OCI-LY7 (cell line): ENCODE data around the gene MTMR11. TPM values are rescaled to one million over a fixed set of nuclear protein-coding genes. Genes with fewer than 3 reads are reported as not detected.
"Not testable (repeated sequence)": the region's sequence is repeated elsewhere in the genome, so short reads cannot be mapped to it uniquely, and the experiment has no call there.

Experiments used
- BruUV-seq: library from RNA; stranded (reverse); fragments of 400-500 nt; replicated peaks from 2 replicates; lab custom pipeline; 2021; lab: Mats Ljungman, UMichigan
- CTCF ChIA-PET: fragments of 300-600 bp; sonication (Branson Sonifier 250); formaldehyde crosslinking; loops from one replicate; lab custom pipeline; 2022; ENCODE audit warnings: antibody characterized with exemption; ENCODE audit not compliant: unreplicated experiment; lab: Charles Lee
- POLR2A ChIA-PET: fragments of 300-600 bp; sonication (Branson Sonifier 250); formaldehyde crosslinking; loops from one replicate; lab custom pipeline; 2022; ENCODE audit warnings: antibody characterized with exemption; lab: Charles Lee
- DNase-seq: peaks from one replicate; pipeline ENCODE4 v3.0.0-alpha.2; 2015; ENCODE audit warnings: low spot score
- H2AFZ ChIP-seq: fragments of 200-600 bp; sonication (generic), shearing (Covaris generic); 2 replicates; pipeline ENCODE4 v1.6.1; 2014; ENCODE audit warnings: mild to moderate bottlenecking, antibody characterized with exemption, low read length, moderate library complexity
- H3K27ac ChIP-seq: fragments of 200-600 bp; sonication (generic); 2 replicates; pipeline ENCODE4 v1.5.1; 2014; ENCODE audit warnings: mixed run types, low read depth, mild to moderate bottlenecking, moderate library complexity, low read length, inconsistent platforms; ENCODE audit not compliant: poor library complexity, severe bottlenecking
- H3K36me3 ChIP-seq: fragments of 200-600 bp; sonication (generic); 2 replicates; pipeline ENCODE4 v1.6.1; 2014; ENCODE audit warnings: mild to moderate bottlenecking, antibody characterized with exemption, low read length, moderate library complexity, mixed read lengths; ENCODE audit not compliant: insufficient read depth
- H3K4me1 ChIP-seq: fragments of 200-600 bp; sonication (generic); 2 replicates; pipeline ENCODE4 v1.5.1; 2014; ENCODE audit warnings: mild to moderate bottlenecking, low read length; ENCODE audit not compliant: insufficient read depth, poor library complexity, severe bottlenecking
- H3K4me2 ChIP-seq: fragments of 200-600 bp; sonication (generic); 2 replicates; pipeline ENCODE4 v1.6.1; 2014; ENCODE audit warnings: mild to moderate bottlenecking, low read length
- H3K4me3 ChIP-seq: fragments of 200-600 bp; sonication (generic); 2 replicates; pipeline ENCODE4 v1.5.1; 2014; ENCODE audit warnings: mild to moderate bottlenecking, low read depth, low read length; ENCODE audit not compliant: poor library complexity, severe bottlenecking
- H3K79me2 ChIP-seq: fragments of 200-600 bp; sonication (generic); 2 replicates; pipeline ENCODE4 v1.6.1; 2016; ENCODE audit warnings: low read depth, mild to moderate bottlenecking, low read length, moderate library complexity, mixed read lengths; ENCODE audit not compliant: insufficient read depth
- H3K9me2 ChIP-seq: fragments of 200-600 bp; sonication (generic); 2 replicates; pipeline ENCODE4 v1.6.1; 2016; ENCODE audit warnings: mild to moderate bottlenecking, low read length, mixed read lengths; ENCODE audit not compliant: insufficient read depth
- H3K9me3 ChIP-seq: fragments of 200-600 bp; sonication (generic); 2 replicates; pipeline ENCODE4 v1.6.1; 2014; ENCODE audit warnings: mild to moderate bottlenecking, mixed run types, low read length, mixed read lengths
- H4K20me1 ChIP-seq: fragments of 200-600 bp; sonication (generic); 2 replicates; pipeline ENCODE4 v1.6.1; 2014; ENCODE audit warnings: mild to moderate bottlenecking, antibody characterized with exemption, low read length, moderate library complexity, mixed read lengths; ENCODE audit not compliant: insufficient read depth
- CTCF ChIP-seq: fragments of 200-600 bp; sonication (generic); conservative IDR thresholded peaks from 2 replicates; pipeline ENCODE4 v1.5.1; 2014; ENCODE audit warnings: mild to moderate bottlenecking, antibody characterized with exemption, low read length, moderate library complexity, mixed read lengths
- EZH2phosphoT487 ChIP-seq: fragments of 200-600 bp; sonication (generic); IDR thresholded peaks from 2 replicates; pipeline ENCODE4 v1.6.1; 2018; ENCODE audit warnings: low read depth, borderline replicate concordance, mild to moderate bottlenecking, mixed run types, antibody characterized with exemption, low read length, moderate library complexity, mixed read lengths
- intact Hi-C: fragments of 100-400 bp; cut with micrococcal nuclease; formaldehyde crosslinking; loops from one replicate; pipeline ENCODE4 v1.10.0; 2022; ENCODE audit not compliant: unreplicated experiment
- total RNA-seq, 2 experiments: library from RNA; depleted of rRNA in 1 of 2; stranded (reverse); fragments of >200 nt in 1 of 2; shearing (Covaris generic) in 1 of 2; gene quantifications; 2 replicates each; pipeline ENCODE4 v1.2.3, GENCODE V29; 2014 to 2022

The MTMR11 gene
- total RNA-seq, 2 experiments from 2014 or later = 0.09 TPM; not detected in 1

- POLR2A ChIA-PET = no interaction called here
- peak; percentile 37; the same call in 1 of the 2 replicates for TF ChIP-seq CTCF
- no peak for TF ChIP-seq EZH2phosphoT487
- intact Hi-C loops = no loop called here
- H3K4me2 ChIP-seq = no peak overlapping the region
- no peaks in the 10 kb centered on the region for H3K9me2 ChIP-seq
- CTCF ChIA-PET = no interaction called here
- no peaks in the 10 kb centered on the region for H3K9me3 ChIP-seq
- no peak for DNase-seq
- no peak overlapping the region for H3K4me3 ChIP-seq
- H3K79me2 ChIP-seq = no peaks in the 10 kb centered on the region
- no peak overlapping the region for H3K27ac ChIP-seq
- H2AFZ ChIP-seq = no peak overlapping the region
- H3K4me1 ChIP-seq = peaks cover 7% of the 10 kb centered on the region
- BruUV-seq = no TSS peak
- no peaks in the 10 kb centered on the region for H3K36me3 ChIP-seq
- H4K20me1 ChIP-seq = no peaks in the 10 kb centered on the region
Observed at GRCh38 chr1:149942207-149942606, 5.5 kb upstream of the MTMR11 start.

GRCh38 chr1:149940427-149940826, 3.7 kb upstream of the MTMR11 start:
- Histone ChIP-seq H3K4me1 (peaks cover 12% of the 10 kb centered on the region), H3K4me2 (no peak overlapping the region), H3K4me3 (no peak overlapping the region), H3K9me2 (no peaks in the 10 kb centered on the region), H3K79me2 (no peaks in the 10 kb centered on the region), H3K27ac (no peak overlapping the region), H3K9me3 (no peaks in the 10 kb centered on the region), H4K20me1 (no peaks in the 10 kb centered on the region), H3K36me3 (no peaks in the 10 kb centered on the region), H2AFZ (no peak overlapping the region)
- DNase-seq = no peak
- intact Hi-C loops = no loop called here
- ChIA-PET POLR2A (no interaction called here), CTCF (no interaction called here)
- TF ChIP-seq EZH2phosphoT487 = no peak
- TF ChIP-seq CTCF = no peak
- no TSS peak for BruUV-seq

DNA sequence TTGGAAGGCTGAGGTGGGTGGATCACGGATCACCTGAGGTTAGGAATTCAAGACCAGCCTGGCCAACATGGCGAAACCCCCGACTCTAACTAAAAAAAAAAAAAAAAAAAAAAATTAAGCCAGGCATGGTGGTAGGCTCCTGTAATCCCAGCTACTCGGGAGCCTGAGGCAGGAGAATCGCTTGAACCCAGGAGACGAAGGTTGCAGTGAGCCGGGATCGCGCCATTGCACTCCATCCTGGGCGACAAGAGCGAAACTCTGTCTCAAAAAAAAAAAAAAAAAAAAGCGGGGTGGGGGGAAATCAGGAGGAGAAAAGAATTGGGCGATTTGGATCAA, 2.0 kb upstream of the MTMR11 start:
- H3K4me2 ChIP-seq, H2AFZ ChIP-seq, H4K20me1 ChIP-seq, H3K27ac ChIP-seq, H3K9me3 ChIP-seq, H3K4me3 ChIP-seq, H3K9me2 ChIP-seq, POLR2A ChIA-PET, BruUV-seq, CTCF ChIA-PET, intact Hi-C loops, DNase-seq, H3K79me2 ChIP-seq, H3K36me3 ChIP-seq: not testable (repeated sequence)
- H3K4me1 ChIP-seq = peaks cover 12% of the 10 kb centered on the region
